Renal cortex interstitium (tissue), 11 donors: ENCODE data around the gene PLAU. TPM values are rescaled to one million over a fixed set of nuclear protein-coding genes. Genes with fewer than 3 reads are reported as not detected.
A peak's percentile ranks its signal among the peaks of the same experiment; 100 is the strongest.
"Not testable (repeated sequence)": the region's sequence is repeated elsewhere in the genome, so short reads cannot be mapped to it uniquely, and the experiment has no call there.

Source experiments
- DNase-seq, 11 donors: peaks; one replicate each; pipeline ENCODE4 v3.0.0-alpha.2; 2013; ENCODE audit warnings: low read depth in 9 of 11, low spot score in 4 of 11; ENCODE audit errors: extremely low read depth in 1 of 11
- polyA plus RNA-seq, 3 donors: library from polyadenylated mRNA; unstranded; fragments of 120-200 nt; gene quantifications; one replicate each; pipeline ENCODE4 v1.2.1, GENCODE V29; 2013; ENCODE audit not compliant: insufficient read length in 3 of 3

PLAU gene
- polyA plus RNA-seq, 3 donors = 14.8 to 30.2 (median 15.6) TPM

DNA sequence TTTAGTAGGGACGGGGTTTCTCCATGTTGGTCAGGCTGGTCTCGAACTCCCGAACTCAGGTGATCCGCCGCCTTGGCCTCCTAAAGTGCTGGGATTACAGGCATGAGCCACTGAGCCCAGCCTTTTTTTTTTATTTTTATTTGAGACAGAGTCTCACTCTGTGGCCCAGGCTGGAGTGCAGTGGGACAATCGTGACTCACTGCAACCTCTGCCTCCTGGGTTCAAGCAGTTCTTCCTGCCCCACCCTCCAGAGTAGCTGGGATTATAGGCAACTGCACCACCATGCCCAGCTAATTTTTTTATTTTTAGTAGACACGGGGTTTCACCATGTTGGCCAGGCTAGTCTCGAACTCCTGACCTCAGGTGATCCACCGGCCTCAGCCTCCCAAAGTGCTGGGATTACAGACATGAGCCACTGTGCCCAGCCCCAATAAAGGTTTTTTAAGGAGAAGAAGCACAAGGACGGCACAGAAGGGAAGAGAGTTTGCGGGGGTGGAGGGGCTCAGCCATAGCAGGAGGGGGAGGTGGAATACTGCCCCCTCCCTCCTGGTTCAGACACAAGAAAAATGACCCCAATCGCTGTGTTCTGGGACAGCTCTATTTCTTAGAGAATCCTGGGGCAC is 54.4 kb downstream of the PLAU start:
- DNase-seq = not testable (repeated sequence)

DNA sequence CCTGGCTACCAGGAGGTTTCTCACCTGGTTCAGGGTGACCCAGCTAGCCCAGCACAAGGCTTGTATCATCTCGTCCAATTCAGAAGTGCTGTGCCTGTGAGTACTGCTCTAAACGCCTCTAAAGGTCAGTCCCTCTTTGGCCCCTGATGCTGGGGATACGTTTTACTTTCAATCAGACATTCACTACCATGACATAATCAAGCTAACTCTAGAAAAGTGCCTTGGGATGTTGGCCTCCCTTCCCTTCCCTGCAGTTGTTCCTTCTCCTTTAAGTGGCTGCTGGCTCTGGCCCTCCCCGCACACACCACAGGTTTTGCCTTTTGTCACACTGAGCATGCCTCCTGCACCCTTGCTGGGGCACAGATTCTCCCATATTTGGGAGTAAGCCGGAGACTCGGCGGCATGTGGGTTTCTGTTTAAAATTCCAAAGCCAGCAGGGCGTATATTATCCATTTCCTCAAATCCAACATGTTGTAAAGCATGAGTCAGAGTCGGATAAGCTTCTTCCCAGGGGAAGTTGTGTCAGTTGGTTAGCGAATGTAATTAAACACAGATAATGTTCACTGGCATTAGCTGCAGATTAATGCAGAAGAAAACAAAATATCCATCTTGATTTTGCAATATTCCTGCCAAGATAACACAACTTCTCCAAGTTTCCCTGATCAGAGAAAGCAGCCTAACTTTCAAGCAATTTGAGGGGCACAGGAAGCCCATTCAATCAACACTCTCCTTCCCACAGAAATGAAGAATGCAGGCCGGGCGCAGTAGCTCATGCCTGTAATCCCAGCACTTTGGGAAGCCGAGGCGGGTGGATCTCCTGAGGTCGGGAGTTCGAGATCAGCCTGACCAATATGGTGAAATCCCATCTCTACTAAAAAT is 55.2 kb downstream of the PLAU start:
- peak in 9 of 11 donors; percentile 45 to 86 (median 71) for DNase-seq

DNA sequence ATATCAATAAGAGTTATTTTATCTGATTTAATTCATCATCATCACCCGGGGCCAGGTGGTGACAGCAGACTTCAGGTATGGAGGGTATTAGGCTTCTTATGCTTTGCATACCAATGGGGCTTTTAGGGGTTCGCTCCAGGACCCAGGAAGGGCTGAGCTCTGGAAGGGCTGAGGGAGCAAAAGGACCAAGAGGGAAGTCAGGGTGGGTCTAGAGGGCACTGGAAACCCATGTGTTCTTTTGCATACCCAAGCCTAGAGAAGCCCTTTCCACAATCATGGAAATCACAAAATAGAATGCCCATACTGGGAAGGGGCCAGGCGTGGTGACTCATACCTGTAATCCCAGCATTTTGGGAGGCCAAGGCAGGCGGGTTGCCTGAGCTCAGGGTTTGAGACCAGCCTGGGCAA is 56.1 kb downstream of the PLAU start:
- no peak for DNase-seq

Other genes starting within 250 kb of the PLAU start
- gene AGAP5, start 213.0 kb upstream of the PLAU start, polyA plus RNA-seq = 10 to 100 TPM; 11.2 to 31.3 (median 14.8) TPM
- gene SEC24C, start 166.8 kb upstream of the PLAU start, polyA plus RNA-seq = 10 to 100 TPM; 65.6 to 69.4 (median 67.0) TPM
- gene CHCHD1, start 129.1 kb upstream of the PLAU start, polyA plus RNA-seq = 10 to 100 TPM; 47.2 to 52.5 (median 50.0) TPM
- gene ZSWIM8, start 125.5 kb upstream of the PLAU start, polyA plus RNA-seq = 100 to 1,000 TPM in 2 of 3 donors, 10 to 100 TPM in 1; 85.0 to 137 (median 100) TPM
- 10 to 100 TPM; 31.9 to 34.5 (median 32.5) TPM for gene NDST2, start 99.5 kb upstream of the PLAU start, polyA plus RNA-seq
- 10 to 100 TPM; 23.2 to 29.7 (median 23.6) TPM for gene CAMK2G, start 36.6 kb upstream of the PLAU start, polyA plus RNA-seq
- gene VCL, start 87.0 kb downstream of the PLAU start, polyA plus RNA-seq = 100 to 1,000 TPM; 117 to 132 (median 128) TPM
- 10 to 100 TPM; 52.8 to 62.2 (median 58.6) TPM for gene AP3M1, start 239.7 kb downstream of the PLAU start, polyA plus RNA-seq
- 10 to 100 TPM; 27.0 to 33.2 (median 27.3) TPM for gene ADK, start 240.1 kb downstream of the PLAU start, polyA plus RNA-seq